HL-60 (cell line): Measurements from ENCODE around the gene FBXW5.
A peak's percentile ranks its signal among the peaks of the same experiment; 100 is the strongest.

Experiments
- GABPA ChIP-seq: IDR thresholded peaks from 2 replicates; pipeline ENCODE4 v1.6.1; 2012; ENCODE audit warnings: low read depth
- POLR2AphosphoS5 ChIP-seq: IDR thresholded peaks from 2 replicates; pipeline ENCODE4 v1.6.1; 2012; ENCODE audit warnings: low read depth
- SPI1 ChIP-seq: IDR thresholded peaks from 2 replicates; pipeline ENCODE4 v1.6.1; 2012; ENCODE audit warnings: low read depth, mild to moderate bottlenecking, borderline replicate concordance
- TF ChIP-seq, protein P1 (sequence below): IDR thresholded peaks from one replicate; pipeline ENCODE4 v1.5.1; 2011; ENCODE audit warnings: low read length, control low read depth, inconsistent platforms; ENCODE audit not compliant: insufficient read depth

DNA sequence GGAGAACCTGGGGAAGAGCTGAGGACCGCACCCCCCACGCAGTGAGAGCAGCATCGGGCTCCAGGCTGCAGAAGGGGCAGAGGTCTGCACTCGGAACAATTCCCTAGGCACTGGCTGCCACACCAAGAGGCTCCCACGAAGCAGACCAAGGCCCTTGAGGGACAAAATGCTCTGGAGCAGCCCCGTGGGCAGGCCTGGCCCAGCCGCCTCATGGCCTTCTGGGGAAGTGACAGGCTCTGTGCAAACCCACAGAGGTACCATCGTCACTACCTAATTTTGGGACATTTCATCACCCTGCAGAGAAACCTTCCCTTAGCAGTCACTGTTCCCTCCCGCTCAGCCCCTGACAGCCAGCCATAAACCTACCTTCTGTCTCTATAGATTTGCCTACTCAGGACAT is 15.9 kb downstream of the FBXW5 start:
- TF ChIP-seq, protein P1, sequence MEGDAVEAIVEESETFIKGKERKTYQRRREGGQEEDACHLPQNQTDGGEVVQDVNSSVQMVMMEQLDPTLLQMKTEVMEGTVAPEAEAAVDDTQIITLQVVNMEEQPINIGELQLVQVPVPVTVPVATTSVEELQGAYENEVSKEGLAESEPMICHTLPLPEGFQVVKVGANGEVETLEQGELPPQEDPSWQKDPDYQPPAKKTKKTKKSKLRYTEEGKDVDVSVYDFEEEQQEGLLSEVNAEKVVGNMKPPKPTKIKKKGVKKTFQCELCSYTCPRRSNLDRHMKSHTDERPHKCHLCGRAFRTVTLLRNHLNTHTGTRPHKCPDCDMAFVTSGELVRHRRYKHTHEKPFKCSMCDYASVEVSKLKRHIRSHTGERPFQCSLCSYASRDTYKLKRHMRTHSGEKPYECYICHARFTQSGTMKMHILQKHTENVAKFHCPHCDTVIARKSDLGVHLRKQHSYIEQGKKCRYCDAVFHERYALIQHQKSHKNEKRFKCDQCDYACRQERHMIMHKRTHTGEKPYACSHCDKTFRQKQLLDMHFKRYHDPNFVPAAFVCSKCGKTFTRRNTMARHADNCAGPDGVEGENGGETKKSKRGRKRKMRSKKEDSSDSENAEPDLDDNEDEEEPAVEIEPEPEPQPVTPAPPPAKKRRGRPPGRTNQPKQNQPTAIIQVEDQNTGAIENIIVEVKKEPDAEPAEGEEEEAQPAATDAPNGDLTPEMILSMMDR = no peak
- no peak; the same call in 1 of the 2 replicates for TF ChIP-seq POLR2AphosphoS5
- TF ChIP-seq GABPA = no peak
- TF ChIP-seq SPI1 = peak; percentile 26; the same call in 1 of the 2 replicates
